B cell (primary cell): ENCODE results near the gene CAMSAP2. TPM values are rescaled to one million over a fixed set of nuclear protein-coding genes. Genes with fewer than 3 reads are reported as not detected.

Source experiments
- ATAC-seq: fragments of 200-7000 bp; cut with Tn5 transposase; one replicate; pipeline ENCODE4 v1.10.0; 2021; ENCODE audit warnings: low read depth, mild to moderate bottlenecking, moderate number of reproducible peaks, moderate library complexity
- CTCF ChIA-PET: fragments of 350-600 bp; sonication (Branson Sonifier 250); formaldehyde crosslinking; loops from one replicate; lab custom pipeline; 2021; ENCODE audit warnings: antibody characterized with exemption, inconsistent platforms; lab: Charles Lee
- POLR2A ChIA-PET: fragments of 350-600 bp; sonication (Branson Sonifier 250); formaldehyde crosslinking; loops from one replicate; lab custom pipeline; 2021; ENCODE audit warnings: antibody characterized with exemption; lab: Charles Lee
- DNase-seq: peaks from one replicate; pipeline ENCODE4 v3.0.0; 2013
- H2AFZ ChIP-seq: 2 replicates; pipeline ENCODE4 v1.6.1; 2012; ENCODE audit warnings: mild to moderate bottlenecking, low read depth, low read length; ENCODE audit not compliant: insufficient read depth, poor library complexity, severe bottlenecking
- H3K27ac ChIP-seq, 2 donors: 1 replicate in 1 of 2; 2 replicates in 1 of 2; pipeline ENCODE4 v1.5.1; 2012 to 2013; ENCODE audit warnings: low read length in 2 of 2, mild to moderate bottlenecking in 2 of 2, moderate library complexity in 1 of 2
- H3K27me3 ChIP-seq, 4 experiments: fragments of 200-600 bp in 1 of 4; sonication (generic) in 1 of 4; replicated peaks in 1 of 4; 1 replicate in 2 of 4; 2 replicates in 2 of 4; pipeline versions ENCODE4 v1.6.1 to v1.7.0; 2013 to 2016; ENCODE audit warnings: low read length in 3 of 4, mild to moderate bottlenecking in 2 of 4, mixed read lengths in 1 of 4, moderate library complexity in 1 of 4; ENCODE audit not compliant: insufficient read depth in 4 of 4, control insufficient read depth in 3 of 4; ENCODE audit errors: control extremely low read depth in 1 of 4
- H3K36me3 ChIP-seq, 2 experiments: replicated peaks in 1 of 2; 1 replicate in 1 of 2; 2 replicates in 1 of 2; pipeline versions ENCODE4 v1.6.1 to v1.7.1; 2013; ENCODE audit warnings: low read length in 1 of 2; ENCODE audit not compliant: insufficient read depth in 2 of 2, control insufficient read depth in 1 of 2; ENCODE audit errors: control extremely low read depth in 1 of 2, extremely low read depth in 1 of 2
- H3K4me1 ChIP-seq, 2 donors: fragments of 200-600 bp in 1 of 2; sonication (generic) in 1 of 2; 1 replicate in 1 of 2; 2 replicates in 1 of 2; pipeline versions ENCODE4 v1.5.1 to v1.6.1; 2013 to 2017; ENCODE audit warnings: low read length in 2 of 2; ENCODE audit not compliant: control insufficient read depth in 2 of 2, insufficient read depth in 2 of 2
- H3K4me2 ChIP-seq: replicated peaks from 2 replicates; pipeline ENCODE3; 2012; ENCODE audit warnings: mild to moderate bottlenecking, low read depth, low read length; ENCODE audit not compliant: poor library complexity, severe bottlenecking
- H3K4me3 ChIP-seq, 5 experiments: fragments of 200-600 bp in 1 of 5; sonication (generic) in 1 of 5; 1 replicate in 3 of 5; 2 replicates in 2 of 5; pipeline versions ENCODE4 v1.5.1 to v1.7.0; 2011 to 2016; ENCODE audit warnings: low read length in 4 of 5, mild to moderate bottlenecking in 4 of 5, low read depth in 2 of 5, control low read depth in 1 of 5, moderate library complexity in 1 of 5; ENCODE audit not compliant: insufficient read depth in 1 of 5; ENCODE audit errors: control extremely low read depth in 1 of 5, extremely low read depth in 1 of 5
- H3K79me2 ChIP-seq: fragments of 200-600 bp; sonication (generic); one replicate; pipeline ENCODE4 v1.6.0; 2016; ENCODE audit warnings: low read length; ENCODE audit not compliant: control insufficient read depth, insufficient read depth
- H3K9ac ChIP-seq: fragments of 200-600 bp; sonication (generic); 2 replicates; pipeline ENCODE4 v1.6.1; 2017; ENCODE audit warnings: mild to moderate bottlenecking, low read length, moderate library complexity
- H3K9me3 ChIP-seq, 3 donors: one replicate each; pipeline versions ENCODE4 v1.6.1 to v1.7.1; 2013; ENCODE audit warnings: low read length in 2 of 3; ENCODE audit not compliant: control insufficient read depth in 2 of 3, insufficient read depth in 1 of 3; ENCODE audit errors: control extremely low read depth in 1 of 3
- H4K20me1 ChIP-seq: 2 replicates; pipeline ENCODE4 v1.6.0; 2012; ENCODE audit warnings: mild to moderate bottlenecking, low read length; ENCODE audit not compliant: insufficient read depth, control insufficient read depth, poor library complexity, severe bottlenecking
- H3K27ac Mint-ChIP-seq: one replicate; pipeline ENCODE4 v1.8.0; 2021; ENCODE audit warnings: mixed read lengths
- H3K27me3 Mint-ChIP-seq: one replicate; pipeline ENCODE4 v1.8.0; 2021; ENCODE audit warnings: mixed read lengths
- H3K4me1 Mint-ChIP-seq: one replicate; pipeline ENCODE4 v1.8.0; 2021; ENCODE audit warnings: mixed read lengths
- H3K4me3 Mint-ChIP-seq: one replicate; pipeline ENCODE4 v1.8.0; 2021; ENCODE audit warnings: mixed read lengths
- H3K9me3 Mint-ChIP-seq: one replicate; pipeline ENCODE4 v1.8.0; 2022; ENCODE audit warnings: mixed read lengths; ENCODE audit not compliant: insufficient read depth
- EZH2 ChIP-seq: IDR thresholded peaks from 2 replicates; pipeline ENCODE4 v1.6.1; 2012; ENCODE audit warnings: borderline replicate concordance, low read depth, mild to moderate bottlenecking, moderate library complexity, low read length; ENCODE audit not compliant: insufficient read depth, poor library complexity, severe bottlenecking
- WGBS: methylation state at CpG from one replicate; pipeline ENCODE4 v1.1.5; 2013; ENCODE audit warnings: missing lambda C conversion rate; ENCODE audit not compliant: insufficient coverage; 5-methylcytosine and 5-hydroxymethylcytosine counted together
- intact Hi-C: fragments of 100-400 bp; cut with micrococcal nuclease; formaldehyde crosslinking; loops from one replicate; pipeline ENCODE4 v1.10.0; 2022
- polyA plus RNA-seq: library from polyadenylated mRNA; depleted of rRNA; stranded (reverse); fragments of >200 nt; gene quantifications from 2 replicates; pipeline ENCODE4 v1.2.3, GENCODE V29; 2012
- total RNA-seq, 2 donors: library from RNA; stranded (reverse); fragments of 120-200 nt in 1 of 2; gene quantifications; 1 replicate in 1 of 2; 2 replicates in 1 of 2; pipeline versions ENCODE4 v1.2.3 to v1.2.4, GENCODE V29; 2013 to 2022
- TF ChIP-seq, protein P1 (sequence below): fragments of 200-600 bp; IDR thresholded peaks from one replicate; pipeline ENCODE4 v1.8.0; 2022; ENCODE audit warnings: antibody characterized with exemption, mild to moderate bottlenecking

Gene CAMSAP2
- total and polyA plus RNA-seq, 2 donors (not counting 1 experiment from before 2014, with no cell fraction given), result 0.10 to 2.1 TPM

DNA sequence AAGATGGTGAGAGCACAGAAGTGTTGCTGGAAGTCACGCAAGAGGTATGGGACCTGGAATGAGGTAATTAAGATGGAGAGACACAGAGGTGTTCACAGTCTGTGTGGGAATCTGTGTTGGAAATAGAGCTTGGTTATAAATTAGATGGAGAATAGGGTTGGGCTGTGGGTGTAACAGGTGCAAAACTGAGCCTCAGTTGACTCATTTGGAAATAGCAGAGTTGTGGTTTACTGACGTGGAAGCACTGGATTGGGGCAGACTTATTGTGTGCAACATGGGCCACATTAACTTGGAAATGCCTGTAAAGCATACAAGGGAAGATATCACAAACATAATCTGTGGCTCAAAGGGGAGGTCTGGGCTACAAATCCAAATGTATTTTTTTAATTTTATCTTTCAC is 13.0 kb downstream of the CAMSAP2 start:
- POLR2A ChIA-PET, result no interaction called here
- H3K27me3 Mint-ChIP-seq, result peaks cover 17% of the 10 kb centered on the region
- H3K4me1 Mint-ChIP-seq, result no peaks in the 10 kb centered on the region
- no peaks in the 10 kb centered on the region for H3K9me3 Mint-ChIP-seq
- intact Hi-C loops, result no loop called here
- Histone ChIP-seq H3K9ac (no peak overlapping the region), H3K27ac (no peak overlapping the region), H3K36me3 (no peaks in the 10 kb centered on the region), H3K4me1 (no peaks in the 10 kb centered on the region), H3K79me2 (no peaks in the 10 kb centered on the region), H3K4me3 (no peak overlapping the region), H3K4me2 (no peak overlapping the region), H3K27me3 (peaks cover 0 to 3% (median 0%) of the 10 kb centered on the region in 4 experiments), H2AFZ (no peak overlapping the region), H4K20me1 (no peaks in the 10 kb centered on the region), H3K9me3 (no peaks in the 10 kb centered on the region)
- CTCF ChIA-PET, result no interaction called here
- H3K4me3 Mint-ChIP-seq, result no peak overlapping the region
- 90% methylated on average over 2 of the region's 2 CpGs for WGBS
- TF ChIP-seq EZH2, result no peak
- TF ChIP-seq, protein P1, sequence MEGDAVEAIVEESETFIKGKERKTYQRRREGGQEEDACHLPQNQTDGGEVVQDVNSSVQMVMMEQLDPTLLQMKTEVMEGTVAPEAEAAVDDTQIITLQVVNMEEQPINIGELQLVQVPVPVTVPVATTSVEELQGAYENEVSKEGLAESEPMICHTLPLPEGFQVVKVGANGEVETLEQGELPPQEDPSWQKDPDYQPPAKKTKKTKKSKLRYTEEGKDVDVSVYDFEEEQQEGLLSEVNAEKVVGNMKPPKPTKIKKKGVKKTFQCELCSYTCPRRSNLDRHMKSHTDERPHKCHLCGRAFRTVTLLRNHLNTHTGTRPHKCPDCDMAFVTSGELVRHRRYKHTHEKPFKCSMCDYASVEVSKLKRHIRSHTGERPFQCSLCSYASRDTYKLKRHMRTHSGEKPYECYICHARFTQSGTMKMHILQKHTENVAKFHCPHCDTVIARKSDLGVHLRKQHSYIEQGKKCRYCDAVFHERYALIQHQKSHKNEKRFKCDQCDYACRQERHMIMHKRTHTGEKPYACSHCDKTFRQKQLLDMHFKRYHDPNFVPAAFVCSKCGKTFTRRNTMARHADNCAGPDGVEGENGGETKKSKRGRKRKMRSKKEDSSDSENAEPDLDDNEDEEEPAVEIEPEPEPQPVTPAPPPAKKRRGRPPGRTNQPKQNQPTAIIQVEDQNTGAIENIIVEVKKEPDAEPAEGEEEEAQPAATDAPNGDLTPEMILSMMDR, result no peak
- no peak overlapping the region for H3K27ac Mint-ChIP-seq
- ATAC-seq (no peak), DNase-seq (no peak)

DNA sequence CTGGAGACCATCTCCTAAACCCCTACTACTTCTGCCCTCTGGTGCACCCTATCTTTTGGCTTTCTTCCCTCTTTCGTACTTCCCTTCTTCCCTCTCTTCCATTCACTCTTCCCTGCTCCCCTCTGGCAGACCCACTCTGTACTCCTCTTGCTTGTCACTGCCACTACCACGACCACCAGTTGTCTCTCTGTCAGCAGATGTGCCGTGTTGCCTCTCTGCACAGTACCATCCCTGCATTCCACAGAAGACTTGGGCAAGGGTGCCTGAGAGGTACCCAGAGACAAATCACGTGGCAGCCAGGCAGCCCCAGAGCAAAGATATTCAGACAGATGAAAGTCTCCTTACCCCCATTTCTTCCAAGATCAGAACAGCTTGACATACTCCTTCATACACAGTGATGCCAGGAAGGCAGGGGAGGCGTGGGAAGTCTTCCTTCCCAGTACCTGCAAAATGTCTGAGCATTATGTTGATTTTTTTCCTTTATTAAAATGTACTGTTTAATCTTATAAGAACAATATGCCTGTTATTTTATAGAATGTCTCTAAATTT is 15.0 kb downstream of the CAMSAP2 start:
- ChIA-PET CTCF (interaction anchor here (0.6 to 1.0 kb wide), 2 partner anchors 48 to 131 kb away, joined by 3 read pairs; no protein-coding TSS in a partner anchor), POLR2A (no interaction called here)
- H3K9me3 Mint-ChIP-seq, result no peaks in the 10 kb centered on the region
- no peak for DNase-seq
- H3K9ac ChIP-seq, result no peak overlapping the region
- no peaks in the 10 kb centered on the region for H3K4me1 ChIP-seq
- intact Hi-C loops, result no loop called here
- H3K4me1 Mint-ChIP-seq, result no peaks in the 10 kb centered on the region
- no peak for ATAC-seq
- H3K36me3 ChIP-seq, result no peaks in the 10 kb centered on the region
- H3K4me2 ChIP-seq, result no peak overlapping the region
- peaks cover 13% of the 10 kb centered on the region for H3K27me3 Mint-ChIP-seq
- no peak overlapping the region for H3K27ac ChIP-seq
- H2AFZ ChIP-seq, result no peak overlapping the region
- H3K27me3 ChIP-seq, result no peaks in the 10 kb centered on the region
- H3K79me2 ChIP-seq, result no peaks in the 10 kb centered on the region
- no peak overlapping the region for H3K4me3 ChIP-seq
- WGBS, result 91% methylated on average over 4 of the region's 5 CpGs
- TF ChIP-seq, protein P1, result no peak
- no peak for TF ChIP-seq EZH2
- H3K4me3 Mint-ChIP-seq, result no peak overlapping the region
- H3K27ac Mint-ChIP-seq, result no peak overlapping the region
- H4K20me1 ChIP-seq, result no peaks in the 10 kb centered on the region
- H3K9me3 ChIP-seq, result no peaks in the 10 kb centered on the region
